ENCODE results near the gene LRRN2. TPM values are rescaled to one million over a fixed set of nuclear protein-coding genes. Genes with fewer than 3 reads are reported as not detected.
"Not testable (repeated sequence)": the region's sequence is repeated elsewhere in the genome, so short reads cannot be mapped to it uniquely, and the experiment has no call there.

LRRN2 gene
- total RNA-seq, 1 donor from 2014 or later = not detected

GRCh38 chr1:204692325-204692840 is 6.8 kb upstream of the LRRN2 start:
- POLR2A ChIA-PET = no interaction called here
- intact Hi-C loops (cut with micrococcal nuclease) = no loop called here
- Mint-ChIP-seq H3K27me3 (peaks cover 38% of the 10 kb centered on the region), H3K9me3 (no peaks in the 10 kb centered on the region), H3K4me1 (no peaks in the 10 kb centered on the region), H3K36me3 (ENCODE audit: low read depth) (no peaks in the 10 kb centered on the region), H3K4me3 (no peak overlapping the region), H3K27ac (no peak overlapping the region)
- CTCF ChIA-PET = no interaction called here
- DNase-seq (no peak), ATAC-seq (ENCODE audit: low read depth) (no peak)
- TF ChIP-seq CTCF (IDR thresholded peaks at IDR 0.05) = no peak

DNA sequence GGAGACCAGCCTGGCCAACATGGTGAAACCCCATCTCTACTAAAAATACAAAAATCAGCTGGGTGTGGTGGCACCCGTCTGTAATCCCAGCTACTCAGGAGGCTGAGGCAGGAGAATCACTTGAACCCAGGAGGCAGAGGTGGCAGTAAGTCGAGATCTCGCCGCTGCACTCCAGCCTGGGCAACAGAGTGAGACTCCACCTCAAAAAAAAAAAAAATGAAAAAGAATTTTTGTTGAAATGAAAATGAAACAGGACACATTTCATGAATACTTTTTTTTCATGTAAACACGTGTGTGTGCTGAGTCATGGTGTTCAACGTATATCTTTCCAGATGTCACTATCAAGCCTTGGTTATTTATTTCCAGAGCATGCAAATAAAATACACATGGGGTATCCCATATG is 5.8 kb upstream of the LRRN2 start:
- POLR2A ChIA-PET = not testable (repeated sequence)

GRCh38 chr1:204688776-204689175 is 3.2 kb upstream of the LRRN2 start:
- peaks cover 13% of the 10 kb centered on the region for H3K4me1 Mint-ChIP-seq
- H3K27me3 Mint-ChIP-seq = peaks cover 51% of the 10 kb centered on the region
- DNase-seq (no peak), ATAC-seq (ENCODE audit: low read depth) (no peak)
- intact Hi-C loops (cut with micrococcal nuclease) = no loop called here
- no peaks in the 10 kb centered on the region for H3K36me3 Mint-ChIP-seq (ENCODE audit: low read depth)
- H3K27ac Mint-ChIP-seq = no peak overlapping the region
- ChIA-PET CTCF (no interaction called here), POLR2A (no interaction called here)
- H3K9me3 Mint-ChIP-seq = no peaks in the 10 kb centered on the region
- no peak for TF ChIP-seq CTCF (IDR thresholded peaks at IDR 0.05)
- no peak overlapping the region for H3K4me3 Mint-ChIP-seq

More for the DNA sequence above, 5.8 kb upstream of the LRRN2 start:
- H3K4me3 Mint-ChIP-seq; H3K36me3 Mint-ChIP-seq (ENCODE audit: low read depth); intact Hi-C loops (cut with micrococcal nuclease); DNase-seq; H3K9me3 Mint-ChIP-seq; H3K27ac Mint-ChIP-seq; CTCF ChIA-PET; H3K4me1 Mint-ChIP-seq; ATAC-seq (ENCODE audit: low read depth): not testable (repeated sequence)
- H3K27me3 Mint-ChIP-seq = peaks cover 44% of the 10 kb centered on the region

DNA sequence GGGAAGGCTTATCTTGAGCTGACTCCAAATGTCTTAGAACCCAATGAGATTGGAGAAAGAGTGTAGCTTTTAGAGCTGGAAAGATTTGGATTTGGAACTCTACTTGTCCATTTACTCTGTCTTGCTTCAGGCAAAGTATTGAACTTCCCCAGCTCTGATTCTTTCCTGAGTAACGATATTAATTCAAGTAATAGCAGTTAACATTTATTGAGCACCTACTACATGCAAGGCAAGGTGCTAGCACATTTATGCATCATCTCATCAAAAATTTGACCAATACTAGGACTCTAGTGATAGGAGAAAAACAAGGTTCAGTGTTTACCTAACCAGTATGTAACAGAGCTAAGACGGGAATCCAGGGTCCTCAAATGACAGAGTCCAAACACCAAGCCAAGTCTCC is 2.5 kb upstream of the LRRN2 start:
- Mint-ChIP-seq H3K9me3 (no peaks in the 10 kb centered on the region), H3K4me3 (no peak overlapping the region), H3K36me3 (ENCODE audit: low read depth) (no peaks in the 10 kb centered on the region), H3K4me1 (peaks cover 13% of the 10 kb centered on the region), H3K27me3 (peaks cover 53% of the 10 kb centered on the region), H3K27ac (no peak overlapping the region)
- POLR2A ChIA-PET = no interaction called here
- intact Hi-C loops (cut with micrococcal nuclease) = no loop called here
- ATAC-seq (ENCODE audit: low read depth) (no peak), DNase-seq (no peak)
- CTCF ChIA-PET = no interaction called here
- TF ChIP-seq CTCF (IDR thresholded peaks at IDR 0.05) = no peak

- H3K27ac Mint-ChIP-seq = no peak overlapping the region
- ATAC-seq (ENCODE audit: low read depth) = no peak
- intact Hi-C loops (cut with micrococcal nuclease) = loop anchor here (1.0 kb wide), 1 partner anchor 16 kb away; no protein-coding TSS in a partner anchor
- no peak for TF ChIP-seq CTCF (IDR thresholded peaks at IDR 0.05)
- H3K4me3 Mint-ChIP-seq = peak overlapping the region; percentile 67
- H3K9me3 Mint-ChIP-seq = no peaks in the 10 kb centered on the region
- no peak for DNase-seq
- H3K27me3 Mint-ChIP-seq = peaks cover 56% of the 10 kb centered on the region
- ChIA-PET CTCF (no interaction called here), POLR2A (no interaction called here)
- no peaks in the 10 kb centered on the region for H3K36me3 Mint-ChIP-seq (ENCODE audit: low read depth)
- peaks cover 13% of the 10 kb centered on the region for H3K4me1 Mint-ChIP-seq
Observed at GRCh38 chr1:204684571-204685235, 835 bp downstream of the LRRN2 start.

GRCh38 chr1:204684206-204684570 is 1.4 kb downstream of the LRRN2 start:
- Mint-ChIP-seq H3K4me3 (peak overlapping the region; percentile 67), H3K27me3 (peaks cover 56% of the 10 kb centered on the region), H3K36me3 (ENCODE audit: low read depth) (no peaks in the 10 kb centered on the region), H3K27ac (no peak overlapping the region), H3K4me1 (peaks cover 13% of the 10 kb centered on the region), H3K9me3 (no peaks in the 10 kb centered on the region)
- DNase-seq (no peak), ATAC-seq (ENCODE audit: low read depth) (no peak)
- POLR2A ChIA-PET = no interaction called here
- intact Hi-C loops (cut with micrococcal nuclease) = no loop called here
- CTCF ChIA-PET = no interaction called here
- no peak for TF ChIP-seq CTCF (IDR thresholded peaks at IDR 0.05)
